GM21367 (cell line): ENCODE data around the gene B4GALT5.

Experiments used
- ATAC-seq: cut with Tn5 transposase; IDR thresholded peaks from one replicate; pipeline ENCODE4 v1.9.1; 2021; ENCODE audit not compliant: unreplicated experiment

B4GALT5 gene

GRCh38 chr20:49610691-49611538 is 102.8 kb downstream of the B4GALT5 start:
- no peak for ATAC-seq

- no peak for ATAC-seq
These were observed 104.7 kb downstream of the B4GALT5 start for GRCh38 chr20:49608752-49609670.

GRCh38 chr20:49607568-49607967 is 106.1 kb downstream of the B4GALT5 start:
- no peak for ATAC-seq

- ATAC-seq, result no peak
These were observed 110.5 kb downstream of the B4GALT5 start for GRCh38 chr20:49603209-49603627.

- ATAC-seq, result no peak
These were observed 111.1 kb downstream of the B4GALT5 start for GRCh38 chr20:49602345-49603208.

GRCh38 chr20:49601153-49601924 is 112.3 kb downstream of the B4GALT5 start:
- no peak for ATAC-seq

GRCh38 chr20:49599746-49600113 is 113.9 kb downstream of the B4GALT5 start:
- no peak for ATAC-seq

- no peak for ATAC-seq
These were observed 115.8 kb downstream of the B4GALT5 start for GRCh38 chr20:49597825-49598395.

- no peak for ATAC-seq
These were observed 117.7 kb downstream of the B4GALT5 start for GRCh38 chr20:49595811-49596561.

- ATAC-seq, result no peak
These were observed 118.3 kb downstream of the B4GALT5 start for GRCh38 chr20:49595346-49595745.

GRCh38 chr20:49594931-49595315 is 118.8 kb downstream of the B4GALT5 start:
- no peak for ATAC-seq

- no peak for ATAC-seq
These were observed 119.3 kb downstream of the B4GALT5 start for GRCh38 chr20:49594143-49594930.

- ATAC-seq, result no peak
These were observed 120.1 kb downstream of the B4GALT5 start for GRCh38 chr20:49593466-49594142.

- ATAC-seq, result no peak
These were observed 121.6 kb downstream of the B4GALT5 start for GRCh38 chr20:49592120-49592519.

- ATAC-seq, result no peak
These were observed 122.3 kb downstream of the B4GALT5 start for GRCh38 chr20:49591217-49591865.

- ATAC-seq, result no peak
These were observed 123.3 kb downstream of the B4GALT5 start for GRCh38 chr20:49590163-49591017.
